NCI-H2107 (cell line): ENCODE results near the gene PPFIBP1.

Source experiments
- DNase-seq: peaks from one replicate; lab custom pipeline; 2025; lab: John Stamatoyannopoulos, UW

The PPFIBP1 gene

GRCh38 chr12:27523642-27524493 lies at the start of gene PPFIBP1:
TSS of gene PPFIBP1 (plus strand) at chr12:27524206. CDS start at chr12:27633397, 109,191 bp downstream.
- peak; percentile 87 for DNase-seq

GRCh38 chr12:27474344-27474743 lies 49.7 kb upstream of the PPFIBP1 start:
- DNase-seq: no peak

GRCh38 chr12:27477049-27477448 lies 47.0 kb upstream of the PPFIBP1 start:
- no peak for DNase-seq

GRCh38 chr12:27478949-27479348 lies 45.1 kb upstream of the PPFIBP1 start:
- no peak for DNase-seq

GRCh38 chr12:27480016-27480415 lies 44.0 kb upstream of the PPFIBP1 start:
- no peak for DNase-seq

GRCh38 chr12:27486961-27487360 lies 37.0 kb upstream of the PPFIBP1 start:
- DNase-seq: no peak

GRCh38 chr12:27488479-27488878 lies 35.5 kb upstream of the PPFIBP1 start:
- no peak for DNase-seq

- DNase-seq: no peak
Measured at GRCh38 chr12:27491226-27491625, 32.8 kb upstream of the PPFIBP1 start.

- DNase-seq: no peak
Measured at GRCh38 chr12:27493260-27493940, 30.6 kb upstream of the PPFIBP1 start.

GRCh38 chr12:27497446-27497845 lies 26.6 kb upstream of the PPFIBP1 start:
- DNase-seq: no peak

GRCh38 chr12:27498149-27498548 lies 25.9 kb upstream of the PPFIBP1 start:
- no peak for DNase-seq

- DNase-seq: no peak
Measured at GRCh38 chr12:27498761-27499160, 25.2 kb upstream of the PPFIBP1 start.

- no peak for DNase-seq
Measured at GRCh38 chr12:27499377-27499776, 24.6 kb upstream of the PPFIBP1 start.

- no peak for DNase-seq
Measured at GRCh38 chr12:27500546-27500945, 23.5 kb upstream of the PPFIBP1 start.

- no peak for DNase-seq
Measured at GRCh38 chr12:27502021-27502435, 22.0 kb upstream of the PPFIBP1 start.

GRCh38 chr12:27504507-27504906 lies 19.5 kb upstream of the PPFIBP1 start:
- no peak for DNase-seq

GRCh38 chr12:27505109-27505508 lies 18.9 kb upstream of the PPFIBP1 start:
- DNase-seq: no peak

- DNase-seq: no peak
Measured at GRCh38 chr12:27505761-27506160, 18.2 kb upstream of the PPFIBP1 start.

GRCh38 chr12:27506645-27507189 lies 17.3 kb upstream of the PPFIBP1 start:
- no peak for DNase-seq

GRCh38 chr12:27508736-27509431 lies 15.1 kb upstream of the PPFIBP1 start:
- DNase-seq: no peak

- DNase-seq: no peak
Measured at GRCh38 chr12:27511031-27511722, 12.8 kb upstream of the PPFIBP1 start.

- DNase-seq: no peak
Measured at GRCh38 chr12:27511723-27512045, 12.3 kb upstream of the PPFIBP1 start.
